ENCODE measurements around the gene ABCC10.

The ABCC10 gene

GRCh38 chr6:43493833-43494232 lies 66.5 kb downstream of the ABCC10 start:
- H3K79me2 ChIP-seq (ENCODE audit: control insufficient read depth, low read length) = peaks cover 9% of the 10 kb centered on the region
- no peak overlapping the region for H3K4me3 ChIP-seq (ENCODE audit: low read length)
- no peaks in the 10 kb centered on the region for H3K4me1 ChIP-seq (ENCODE audit: control insufficient read depth, low read length)
- no peaks in the 10 kb centered on the region for H3K9me3 ChIP-seq (ENCODE audit: control insufficient read depth, insufficient read depth, low read length)
- H3K36me3 ChIP-seq (ENCODE audit: control insufficient read depth, low read length) = peaks cover 13% of the 10 kb centered on the region
- no peaks in the 10 kb centered on the region for H3K27me3 ChIP-seq (ENCODE audit: control insufficient read depth, low read length)
- H3K9me2 ChIP-seq (replicated peaks; ENCODE audit: control insufficient read depth, low read length) = no peaks in the 10 kb centered on the region
- no peak overlapping the region for H3K27ac ChIP-seq (ENCODE audit: low read depth, low read length)
- H3F3A ChIP-seq (ENCODE audit: control insufficient read depth, insufficient read depth) = no peaks in the 10 kb centered on the region
- H3K4me2 ChIP-seq (ENCODE audit: low read length) = no peak overlapping the region
- TF ChIP-seq EZH2phosphoT487 (IDR thresholded peaks at IDR 0.05; ENCODE audit: borderline replicate concordance, low read length) = no peak
- TF ChIP-seq, protein P1, sequence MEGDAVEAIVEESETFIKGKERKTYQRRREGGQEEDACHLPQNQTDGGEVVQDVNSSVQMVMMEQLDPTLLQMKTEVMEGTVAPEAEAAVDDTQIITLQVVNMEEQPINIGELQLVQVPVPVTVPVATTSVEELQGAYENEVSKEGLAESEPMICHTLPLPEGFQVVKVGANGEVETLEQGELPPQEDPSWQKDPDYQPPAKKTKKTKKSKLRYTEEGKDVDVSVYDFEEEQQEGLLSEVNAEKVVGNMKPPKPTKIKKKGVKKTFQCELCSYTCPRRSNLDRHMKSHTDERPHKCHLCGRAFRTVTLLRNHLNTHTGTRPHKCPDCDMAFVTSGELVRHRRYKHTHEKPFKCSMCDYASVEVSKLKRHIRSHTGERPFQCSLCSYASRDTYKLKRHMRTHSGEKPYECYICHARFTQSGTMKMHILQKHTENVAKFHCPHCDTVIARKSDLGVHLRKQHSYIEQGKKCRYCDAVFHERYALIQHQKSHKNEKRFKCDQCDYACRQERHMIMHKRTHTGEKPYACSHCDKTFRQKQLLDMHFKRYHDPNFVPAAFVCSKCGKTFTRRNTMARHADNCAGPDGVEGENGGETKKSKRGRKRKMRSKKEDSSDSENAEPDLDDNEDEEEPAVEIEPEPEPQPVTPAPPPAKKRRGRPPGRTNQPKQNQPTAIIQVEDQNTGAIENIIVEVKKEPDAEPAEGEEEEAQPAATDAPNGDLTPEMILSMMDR (IDR thresholded peaks at IDR 0.05; ENCODE audit: low read depth, low read length, poor library complexity, severe bottlenecking) = no peak
- H4K20me1 ChIP-seq (ENCODE audit: control insufficient read depth, insufficient read depth, low read depth, low read length) = no peaks in the 10 kb centered on the region

DNA sequence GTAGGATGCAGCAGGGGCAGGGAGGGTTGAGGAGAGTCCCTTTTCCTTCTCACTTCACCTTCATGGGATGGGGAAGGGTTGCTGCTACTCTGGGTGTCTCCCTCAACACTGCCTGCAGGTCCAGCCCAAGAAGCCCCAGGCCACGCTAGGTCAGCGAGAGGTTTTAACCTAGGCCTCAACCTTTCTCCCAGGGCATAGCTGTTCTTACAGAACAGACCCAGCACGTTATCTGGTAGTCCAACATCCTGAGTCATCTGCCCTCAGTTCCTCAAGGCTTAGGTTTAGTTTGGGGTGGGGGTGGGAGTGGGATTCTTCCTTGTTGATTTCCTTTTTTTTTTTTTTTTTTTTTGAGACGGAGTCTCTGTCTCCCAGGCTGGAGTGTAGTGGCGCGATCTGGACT lies 67.0 kb downstream of the ABCC10 start:
- no peaks in the 10 kb centered on the region for H3K27me3 ChIP-seq (ENCODE audit: control insufficient read depth, low read length)
- peaks cover 9% of the 10 kb centered on the region for H3K79me2 ChIP-seq (ENCODE audit: control insufficient read depth, low read length)
- no peaks in the 10 kb centered on the region for H3K9me3 ChIP-seq (ENCODE audit: control insufficient read depth, insufficient read depth, low read length)
- H3K4me1 ChIP-seq (ENCODE audit: control insufficient read depth, low read length) = no peaks in the 10 kb centered on the region
- H3K4me3 ChIP-seq (ENCODE audit: low read length) = no peak overlapping the region
- TF ChIP-seq, protein P1 (IDR thresholded peaks at IDR 0.05; ENCODE audit: low read depth, low read length, poor library complexity, severe bottlenecking) = no peak
- TF ChIP-seq EZH2phosphoT487 (IDR thresholded peaks at IDR 0.05; ENCODE audit: borderline replicate concordance, low read length) = no peak
- H3K9me2 ChIP-seq (replicated peaks; ENCODE audit: control insufficient read depth, low read length) = no peaks in the 10 kb centered on the region
- no peak overlapping the region for H3K27ac ChIP-seq (ENCODE audit: low read depth, low read length)
- peaks cover 18% of the 10 kb centered on the region for H3K36me3 ChIP-seq (ENCODE audit: control insufficient read depth, low read length)
- H3K4me2 ChIP-seq (ENCODE audit: low read length) = no peak overlapping the region
- H4K20me1 ChIP-seq (ENCODE audit: control insufficient read depth, insufficient read depth, low read depth, low read length) = no peaks in the 10 kb centered on the region
- no peaks in the 10 kb centered on the region for H3F3A ChIP-seq (ENCODE audit: control insufficient read depth, insufficient read depth)

GRCh38 chr6:43494766-43495165 lies 67.4 kb downstream of the ABCC10 start:
- no peaks in the 10 kb centered on the region for H3K9me2 ChIP-seq (replicated peaks; ENCODE audit: control insufficient read depth, low read length)
- no peak overlapping the region for H3K4me2 ChIP-seq (ENCODE audit: low read length)
- no peaks in the 10 kb centered on the region for H3K27me3 ChIP-seq (ENCODE audit: control insufficient read depth, low read length)
- H3K79me2 ChIP-seq (ENCODE audit: control insufficient read depth, low read length) = peaks cover 5% of the 10 kb centered on the region
- H3K4me3 ChIP-seq (ENCODE audit: low read length) = no peak overlapping the region
- no peaks in the 10 kb centered on the region for H3K4me1 ChIP-seq (ENCODE audit: control insufficient read depth, low read length)
- TF ChIP-seq, protein P1 (IDR thresholded peaks at IDR 0.05; ENCODE audit: low read depth, low read length, poor library complexity, severe bottlenecking) = no peak
- no peak for TF ChIP-seq EZH2phosphoT487 (IDR thresholded peaks at IDR 0.05; ENCODE audit: borderline replicate concordance, low read length)
- no peaks in the 10 kb centered on the region for H4K20me1 ChIP-seq (ENCODE audit: control insufficient read depth, insufficient read depth, low read depth, low read length)
- H3F3A ChIP-seq (ENCODE audit: control insufficient read depth, insufficient read depth) = no peaks in the 10 kb centered on the region
- no peak overlapping the region for H3K27ac ChIP-seq (ENCODE audit: low read depth, low read length)
- H3K9me3 ChIP-seq (ENCODE audit: control insufficient read depth, insufficient read depth, low read length) = no peaks in the 10 kb centered on the region
- peaks cover 23% of the 10 kb centered on the region for H3K36me3 ChIP-seq (ENCODE audit: control insufficient read depth, low read length)

All from DOHH2 (cell line).